Ureter (tissue), 1 donor: ENCODE measurements around the gene BCAT1. TPM values are rescaled to one million over a fixed set of nuclear protein-coding genes. Genes with fewer than 3 reads are reported as not detected.
"Not testable (repeated sequence)": the region's sequence is repeated elsewhere in the genome, so short reads cannot be mapped to it uniquely, and the experiment has no call there.

Experiments used
- DNase-seq: peaks from one replicate; pipeline ENCODE4 v3.0.0-alpha.2; 2020; ENCODE audit warnings: low spot score
- total RNA-seq: library from RNA; stranded (reverse); gene quantifications from one replicate; pipeline ENCODE4 v1.2.4, GENCODE V29; 2023
- donor health status: DM: yes; HTN: yes; CAD: no.

The BCAT1 gene
- total RNA-seq, 1 donor from 2014 or later = 19.3 TPM

GRCh38 chr12:24815114-24815423 is 133.8 kb downstream of the BCAT1 start:
- no peak for DNase-seq

GRCh38 chr12:24814379-24815113 is 134.4 kb downstream of the BCAT1 start:
- no peak for DNase-seq

- no peak for DNase-seq
Observed at GRCh38 chr12:24810378-24810777, 138.5 kb downstream of the BCAT1 start.

GRCh38 chr12:24809306-24809705 is 139.6 kb downstream of the BCAT1 start:
- not testable (repeated sequence) for DNase-seq

- no peak for DNase-seq
Observed at GRCh38 chr12:24808651-24809050, 140.2 kb downstream of the BCAT1 start.

GRCh38 chr12:24806386-24806785 is 142.5 kb downstream of the BCAT1 start:
- DNase-seq = no peak

- DNase-seq = no peak
Observed at GRCh38 chr12:24803430-24804245, 145.3 kb downstream of the BCAT1 start.

GRCh38 chr12:24798335-24798734 is 150.6 kb downstream of the BCAT1 start:
- DNase-seq = no peak

GRCh38 chr12:24797901-24798300 is 151.0 kb downstream of the BCAT1 start:
- no peak for DNase-seq

GRCh38 chr12:24796876-24797275 is 152.0 kb downstream of the BCAT1 start:
- no peak for DNase-seq

GRCh38 chr12:24795699-24796347 is 153.1 kb downstream of the BCAT1 start:
- DNase-seq = no peak

GRCh38 chr12:24791622-24792021 is 157.3 kb downstream of the BCAT1 start:
- no peak for DNase-seq

- no peak for DNase-seq
Observed at GRCh38 chr12:24788886-24789285, 160.0 kb downstream of the BCAT1 start.

GRCh38 chr12:24780697-24781368 is 168.1 kb downstream of the BCAT1 start:
- no peak for DNase-seq

- DNase-seq = no peak
Observed at GRCh38 chr12:24778486-24779304, 170.2 kb downstream of the BCAT1 start.

GRCh38 chr12:24777359-24777758 is 171.5 kb downstream of the BCAT1 start:
- no peak for DNase-seq

- DNase-seq = no peak
Observed at GRCh38 chr12:24776861-24777260, 172.0 kb downstream of the BCAT1 start.

- no peak for DNase-seq
Observed at GRCh38 chr12:24775073-24775472, 173.8 kb downstream of the BCAT1 start.

- no peak for DNase-seq
Observed at GRCh38 chr12:24773996-24774395, 174.9 kb downstream of the BCAT1 start.

- DNase-seq = no peak
Observed at GRCh38 chr12:24772813-24773212, 176.1 kb downstream of the BCAT1 start.

- no peak for DNase-seq
Observed at GRCh38 chr12:24770821-24771220, 178.1 kb downstream of the BCAT1 start.
